HEK293 (cell line): Measurements from ENCODE around the gene STX4.

Experiments
- CTCF ChIP-seq: fragments of 450-650 bp; formaldehyde crosslinking; IDR thresholded peaks from 2 replicates; pipeline ENCODE4 v1.5.1; 2016; ENCODE audit warnings: missing biosample characterization, missing genetic modification characterization
- SETDB1 ChIP-seq: IDR thresholded peaks from one replicate; pipeline ENCODE4 v1.6.1; 2017; ENCODE audit warnings: mild to moderate bottlenecking, low read length, moderate library complexity, mixed read lengths; ENCODE audit not compliant: insufficient read length
- ZBTB21 ChIP-seq: fragments of 450-650 bp; formaldehyde crosslinking; IDR thresholded peaks from 2 replicates; pipeline ENCODE4 v1.5.1; 2017; ENCODE audit warnings: missing biosample characterization, missing genetic modification characterization
- ZFP69B ChIP-seq: fragments of 450-650 bp; formaldehyde crosslinking; IDR thresholded peaks from 2 replicates; pipeline ENCODE4 v1.5.1; 2016; ENCODE audit warnings: missing biosample characterization, missing genetic modification characterization
- ZNF121 ChIP-seq: fragments of 450-650 bp; formaldehyde crosslinking; IDR thresholded peaks from 2 replicates; pipeline ENCODE4 v1.5.1; 2016; ENCODE audit warnings: missing biosample characterization, missing genetic modification characterization
- ZNF423 ChIP-seq: fragments of 450-650 bp; formaldehyde crosslinking; IDR thresholded peaks from 2 replicates; pipeline ENCODE4 v1.5.1; 2016; ENCODE audit warnings: missing biosample characterization, missing genetic modification characterization
- ZNF473 ChIP-seq: fragments of 450-650 bp; formaldehyde crosslinking; IDR thresholded peaks from 2 replicates; pipeline ENCODE4 v1.5.1; 2017; ENCODE audit warnings: missing biosample characterization, missing genetic modification characterization
- ZNF585B ChIP-seq: fragments of 450-650 bp; formaldehyde crosslinking; IDR thresholded peaks from 2 replicates; pipeline ENCODE4 v1.5.1; 2016; ENCODE audit warnings: missing biosample characterization, missing genetic modification characterization
- ZNF596 ChIP-seq: fragments of 450-650 bp; IDR thresholded peaks from 2 replicates; pipeline ENCODE4 v1.5.0; 2018; ENCODE audit warnings: missing biosample characterization, mild to moderate bottlenecking, missing genetic modification characterization, moderate library complexity
- ZNF660 ChIP-seq: fragments of 450-650 bp; IDR thresholded peaks from 2 replicates; pipeline ENCODE4 v1.5.1; 2018; ENCODE audit warnings: missing biosample characterization, mild to moderate bottlenecking, missing genetic modification characterization
- TF ChIP-seq, protein P1 (sequence below): fragments of 450-650 bp; formaldehyde crosslinking; IDR thresholded peaks from 2 replicates; pipeline ENCODE4 v1.5.1; 2016; ENCODE audit warnings: missing biosample characterization, missing genetic modification characterization
- TF ChIP-seq, protein P2 (sequence below): fragments of 450-650 bp; formaldehyde crosslinking; IDR thresholded peaks from 2 replicates; pipeline ENCODE4 v1.5.1; 2016; ENCODE audit warnings: missing biosample characterization, missing genetic modification characterization
- TF ChIP-seq, protein P3 (sequence below): fragments of 450-650 bp; formaldehyde crosslinking; IDR thresholded peaks from 2 replicates; pipeline ENCODE4 v1.5.1; 2016; ENCODE audit warnings: missing biosample characterization, missing genetic modification characterization

DNA sequence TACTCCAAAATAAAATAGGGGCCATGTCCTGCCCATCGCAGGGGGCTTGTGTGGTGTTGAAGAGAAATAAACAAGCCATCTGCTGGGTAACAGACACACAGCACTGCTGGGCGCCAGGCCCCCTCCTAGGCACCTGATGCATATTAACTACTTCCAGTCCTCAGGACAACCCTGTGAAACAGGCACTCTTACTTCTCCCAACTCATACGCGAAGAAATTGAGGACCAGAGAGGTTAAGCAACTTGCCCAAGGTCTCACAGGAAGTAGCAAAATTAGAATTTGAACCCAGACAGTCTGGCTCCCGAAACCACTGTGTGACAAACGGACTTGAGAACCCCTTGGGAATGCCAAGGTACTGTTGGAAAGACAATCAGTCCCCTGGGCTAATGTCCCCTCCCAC lies 25.7 kb upstream of the STX4 start:
- TF ChIP-seq SETDB1 (no peak), ZNF660 (tag by site-specific recombination) (no peak), CTCF (tag by site-specific recombination) (no peak), ZNF473 (tag by site-specific recombination) (no peak), ZNF121 (no peak), ZNF585B (tag by site-specific recombination) (no peak), ZBTB21 (tag by site-specific recombination) (no peak), ZNF596 (tag by site-specific recombination) (no peak), ZFP69B (tag by site-specific recombination) (no peak), ZNF423 (tag by site-specific recombination) (no peak)
- TF ChIP-seq, protein P1, sequence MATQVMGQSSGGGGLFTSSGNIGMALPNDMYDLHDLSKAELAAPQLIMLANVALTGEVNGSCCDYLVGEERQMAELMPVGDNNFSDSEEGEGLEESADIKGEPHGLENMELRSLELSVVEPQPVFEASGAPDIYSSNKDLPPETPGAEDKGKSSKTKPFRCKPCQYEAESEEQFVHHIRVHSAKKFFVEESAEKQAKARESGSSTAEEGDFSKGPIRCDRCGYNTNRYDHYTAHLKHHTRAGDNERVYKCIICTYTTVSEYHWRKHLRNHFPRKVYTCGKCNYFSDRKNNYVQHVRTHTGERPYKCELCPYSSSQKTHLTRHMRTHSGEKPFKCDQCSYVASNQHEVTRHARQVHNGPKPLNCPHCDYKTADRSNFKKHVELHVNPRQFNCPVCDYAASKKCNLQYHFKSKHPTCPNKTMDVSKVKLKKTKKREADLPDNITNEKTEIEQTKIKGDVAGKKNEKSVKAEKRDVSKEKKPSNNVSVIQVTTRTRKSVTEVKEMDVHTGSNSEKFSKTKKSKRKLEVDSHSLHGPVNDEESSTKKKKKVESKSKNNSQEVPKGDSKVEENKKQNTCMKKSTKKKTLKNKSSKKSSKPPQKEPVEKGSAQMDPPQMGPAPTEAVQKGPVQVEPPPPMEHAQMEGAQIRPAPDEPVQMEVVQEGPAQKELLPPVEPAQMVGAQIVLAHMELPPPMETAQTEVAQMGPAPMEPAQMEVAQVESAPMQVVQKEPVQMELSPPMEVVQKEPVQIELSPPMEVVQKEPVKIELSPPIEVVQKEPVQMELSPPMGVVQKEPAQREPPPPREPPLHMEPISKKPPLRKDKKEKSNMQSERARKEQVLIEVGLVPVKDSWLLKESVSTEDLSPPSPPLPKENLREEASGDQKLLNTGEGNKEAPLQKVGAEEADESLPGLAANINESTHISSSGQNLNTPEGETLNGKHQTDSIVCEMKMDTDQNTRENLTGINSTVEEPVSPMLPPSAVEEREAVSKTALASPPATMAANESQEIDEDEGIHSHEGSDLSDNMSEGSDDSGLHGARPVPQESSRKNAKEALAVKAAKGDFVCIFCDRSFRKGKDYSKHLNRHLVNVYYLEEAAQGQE (tag by site-specific recombination) = no peak
- TF ChIP-seq, protein P2, sequence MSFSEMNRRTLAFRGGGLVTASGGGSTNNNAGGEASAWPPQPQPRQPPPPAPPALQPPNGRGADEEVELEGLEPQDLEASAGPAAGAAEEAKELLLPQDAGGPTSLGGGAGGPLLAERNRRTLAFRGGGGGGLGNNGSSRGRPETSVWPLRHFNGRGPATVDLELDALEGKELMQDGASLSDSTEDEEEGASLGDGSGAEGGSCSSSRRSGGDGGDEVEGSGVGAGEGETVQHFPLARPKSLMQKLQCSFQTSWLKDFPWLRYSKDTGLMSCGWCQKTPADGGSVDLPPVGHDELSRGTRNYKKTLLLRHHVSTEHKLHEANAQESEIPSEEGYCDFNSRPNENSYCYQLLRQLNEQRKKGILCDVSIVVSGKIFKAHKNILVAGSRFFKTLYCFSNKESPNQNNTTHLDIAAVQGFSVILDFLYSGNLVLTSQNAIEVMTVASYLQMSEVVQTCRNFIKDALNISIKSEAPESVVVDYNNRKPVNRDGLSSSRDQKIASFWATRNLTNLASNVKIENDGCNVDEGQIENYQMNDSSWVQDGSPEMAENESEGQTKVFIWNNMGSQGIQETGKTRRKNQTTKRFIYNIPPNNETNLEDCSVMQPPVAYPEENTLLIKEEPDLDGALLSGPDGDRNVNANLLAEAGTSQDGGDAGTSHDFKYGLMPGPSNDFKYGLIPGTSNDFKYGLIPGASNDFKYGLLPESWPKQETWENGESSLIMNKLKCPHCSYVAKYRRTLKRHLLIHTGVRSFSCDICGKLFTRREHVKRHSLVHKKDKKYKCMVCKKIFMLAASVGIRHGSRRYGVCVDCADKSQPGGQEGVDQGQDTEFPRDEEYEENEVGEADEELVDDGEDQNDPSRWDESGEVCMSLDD (tag by site-specific recombination) = no peak
- TF ChIP-seq, protein P3, sequence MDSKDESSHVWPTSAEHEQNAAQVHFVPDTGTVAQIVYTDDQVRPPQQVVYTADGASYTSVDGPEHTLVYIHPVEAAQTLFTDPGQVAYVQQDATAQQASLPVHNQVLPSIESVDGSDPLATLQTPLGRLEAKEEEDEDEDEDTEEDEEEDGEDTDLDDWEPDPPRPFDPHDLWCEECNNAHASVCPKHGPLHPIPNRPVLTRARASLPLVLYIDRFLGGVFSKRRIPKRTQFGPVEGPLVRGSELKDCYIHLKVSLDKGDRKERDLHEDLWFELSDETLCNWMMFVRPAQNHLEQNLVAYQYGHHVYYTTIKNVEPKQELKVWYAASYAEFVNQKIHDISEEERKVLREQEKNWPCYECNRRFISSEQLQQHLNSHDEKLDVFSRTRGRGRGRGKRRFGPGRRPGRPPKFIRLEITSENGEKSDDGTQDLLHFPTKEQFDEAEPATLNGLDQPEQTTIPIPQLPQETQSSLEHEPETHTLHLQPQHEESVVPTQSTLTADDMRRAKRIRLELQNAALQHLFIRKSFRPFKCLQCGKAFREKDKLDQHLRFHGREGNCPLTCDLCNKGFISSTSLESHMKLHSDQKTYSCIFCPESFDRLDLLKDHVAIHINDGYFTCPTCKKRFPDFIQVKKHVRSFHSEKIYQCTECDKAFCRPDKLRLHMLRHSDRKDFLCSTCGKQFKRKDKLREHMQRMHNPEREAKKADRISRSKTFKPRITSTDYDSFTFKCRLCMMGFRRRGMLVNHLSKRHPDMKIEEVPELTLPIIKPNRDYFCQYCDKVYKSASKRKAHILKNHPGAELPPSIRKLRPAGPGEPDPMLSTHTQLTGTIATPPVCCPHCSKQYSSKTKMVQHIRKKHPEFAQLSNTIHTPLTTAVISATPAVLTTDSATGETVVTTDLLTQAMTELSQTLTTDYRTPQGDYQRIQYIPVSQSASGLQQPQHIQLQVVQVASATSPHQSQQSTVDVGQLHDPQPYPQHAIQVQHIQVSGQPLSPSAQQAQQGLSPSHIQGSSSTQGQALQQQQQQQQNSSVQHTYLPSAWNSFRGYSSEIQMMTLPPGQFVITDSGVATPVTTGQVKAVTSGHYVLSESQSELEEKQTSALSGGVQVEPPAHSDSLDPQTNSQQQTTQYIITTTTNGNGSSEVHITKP (tag by site-specific recombination) = no peak
